KMS-11 (cell line): ENCODE measurements around the gene PLOD3.

Experiments
- H2AFZ ChIP-seq: fragments of 200-600 bp; sonication (generic); 2 replicates; pipeline ENCODE4 v1.6.1; 2016; ENCODE audit warnings: antibody characterized with exemption, mixed run types, low read depth
- H3K27ac ChIP-seq: fragments of 200-600 bp; sonication (generic); 2 replicates; pipeline ENCODE4 v1.6.1; 2016; ENCODE audit warnings: mild to moderate bottlenecking, mixed run types
- H3K27me3 ChIP-seq: fragments of 200-600 bp; sonication (generic); 2 replicates; pipeline ENCODE4 v1.6.1; 2017; ENCODE audit warnings: mild to moderate bottlenecking, low read depth, mixed run types, moderate library complexity; ENCODE audit not compliant: insufficient read depth
- H3K36me3 ChIP-seq: fragments of 200-600 bp; sonication (generic); 2 replicates; pipeline ENCODE4 v1.6.1; 2017; ENCODE audit warnings: mild to moderate bottlenecking, mixed run types; ENCODE audit not compliant: insufficient read depth
- H3K4me1 ChIP-seq: fragments of 200-600 bp; sonication (generic); 2 replicates; pipeline ENCODE4 v1.6.1; 2016; ENCODE audit warnings: mild to moderate bottlenecking, low read depth, mixed run types; ENCODE audit not compliant: poor library complexity, severe bottlenecking
- H3K4me2 ChIP-seq: fragments of 200-600 bp; sonication (generic); 2 replicates; pipeline ENCODE4 v1.7.0; 2016; ENCODE audit warnings: mild to moderate bottlenecking, mixed run types
- H3K4me3 ChIP-seq: fragments of 200-600 bp; sonication (generic); IDR thresholded peaks from 2 replicates; pipeline ENCODE4 v1.6.1; 2017; ENCODE audit warnings: low read depth, low read length, mixed read lengths; ENCODE audit not compliant: insufficient read depth
- H3K79me2 ChIP-seq: fragments of 200-600 bp; sonication (generic); 2 replicates; pipeline ENCODE4 v1.6.1; 2016; ENCODE audit warnings: low read depth, mixed run types; ENCODE audit not compliant: insufficient read depth
- H3K9ac ChIP-seq: fragments of 200-600 bp; sonication (generic); 2 replicates; pipeline ENCODE4 v1.6.1; 2016; ENCODE audit warnings: mild to moderate bottlenecking, mixed run types
- H4K20me1 ChIP-seq: fragments of 200-600 bp; sonication (generic); 2 replicates; pipeline ENCODE4 v1.6.1; 2016; ENCODE audit warnings: mild to moderate bottlenecking, mixed run types; ENCODE audit not compliant: insufficient read depth
- CTCF ChIP-seq: fragments of 200-600 bp; sonication (generic); conservative IDR thresholded peaks from 2 replicates; pipeline ENCODE4 v1.6.1; 2017; ENCODE audit warnings: low read depth, mild to moderate bottlenecking, antibody characterized with exemption, low read length, moderate library complexity, mixed read lengths

Gene PLOD3

GRCh38 chr7:101241015-101241363 lies 23.6 kb upstream of the PLOD3 start:
- H3K27ac ChIP-seq = no peak overlapping the region
- no peak for TF ChIP-seq CTCF
- H3K27me3 ChIP-seq = no peaks in the 10 kb centered on the region
- H3K9ac ChIP-seq = no peak overlapping the region
- no peaks in the 10 kb centered on the region for H4K20me1 ChIP-seq
- peaks cover 18% of the 10 kb centered on the region for H3K79me2 ChIP-seq
- no peak overlapping the region for H2AFZ ChIP-seq
- peaks cover 19% of the 10 kb centered on the region for H3K4me1 ChIP-seq
- no peak overlapping the region for H3K4me3 ChIP-seq
- no peak overlapping the region for H3K4me2 ChIP-seq
- no peaks in the 10 kb centered on the region for H3K36me3 ChIP-seq

- H3K9ac ChIP-seq = no peak overlapping the region
- no peak overlapping the region for H2AFZ ChIP-seq
- peaks cover 18% of the 10 kb centered on the region for H3K79me2 ChIP-seq
- no peak overlapping the region for H3K4me3 ChIP-seq
- H3K36me3 ChIP-seq = no peaks in the 10 kb centered on the region
- no peak overlapping the region for H3K27ac ChIP-seq
- TF ChIP-seq CTCF = no peak
- no peaks in the 10 kb centered on the region for H4K20me1 ChIP-seq
- no peaks in the 10 kb centered on the region for H3K27me3 ChIP-seq
- H3K4me2 ChIP-seq = no peak overlapping the region
- peaks cover 19% of the 10 kb centered on the region for H3K4me1 ChIP-seq
These were observed 23.0 kb upstream of the PLOD3 start for GRCh38 chr7:101240226-101241014.

- Histone ChIP-seq H2AFZ (no peak overlapping the region), H3K27me3 (no peaks in the 10 kb centered on the region), H3K4me2 (no peak overlapping the region), H3K9ac (no peak overlapping the region), H4K20me1 (no peaks in the 10 kb centered on the region), H3K36me3 (no peaks in the 10 kb centered on the region), H3K4me3 (no peak overlapping the region), H3K4me1 (peaks cover 15% of the 10 kb centered on the region), H3K79me2 (peaks cover 18% of the 10 kb centered on the region), H3K27ac (no peak overlapping the region)
- TF ChIP-seq CTCF = no peak
These were observed 22.5 kb upstream of the PLOD3 start for GRCh38 chr7:101239951-101240220.

- Histone ChIP-seq H3K4me3 (no peak overlapping the region), H2AFZ (no peak overlapping the region), H3K36me3 (no peaks in the 10 kb centered on the region), H3K9ac (no peak overlapping the region), H4K20me1 (no peaks in the 10 kb centered on the region), H3K27ac (no peak overlapping the region), H3K27me3 (no peaks in the 10 kb centered on the region), H3K4me2 (no peak overlapping the region), H3K4me1 (peaks cover 15% of the 10 kb centered on the region), H3K79me2 (peaks cover 18% of the 10 kb centered on the region)
- TF ChIP-seq CTCF = no peak
These were observed 22.0 kb upstream of the PLOD3 start for GRCh38 chr7:101239191-101239950.
